K562 (cell line): ENCODE measurements around the gene SRCAP.

Experiments used
- CBFA2T3 ChIP-seq: fragments of 450-650 bp; IDR thresholded peaks from 2 replicates; pipeline ENCODE4 v1.6.1; 2017
- MAFK ChIP-seq: IDR thresholded peaks from 2 replicates; pipeline ENCODE4 v1.6.1; 2011; ENCODE audit warnings: low read length, improper control_type of control experiment
- NR2F6 ChIP-seq: fragments of 450-650 bp; formaldehyde crosslinking; IDR thresholded peaks from 2 replicates; pipeline ENCODE4 v1.4.0; 2020; ENCODE audit warnings: mild to moderate bottlenecking
- SMARCA5 ChIP-seq: fragments of 450-650 bp; IDR thresholded peaks from 2 replicates; pipeline ENCODE4 v1.6.1; 2016
- ZBTB7A ChIP-seq: IDR thresholded peaks from 2 replicates; pipeline ENCODE4 v1.6.1; 2011; ENCODE audit warnings: low read depth, mild to moderate bottlenecking, low read length, moderate library complexity, borderline replicate concordance; ENCODE audit not compliant: control insufficient read depth
- ZNF217 ChIP-seq: sonication (generic); formaldehyde crosslinking; IDR thresholded peaks from 2 replicates; pipeline ENCODE4 v1.8.0; 2022; ENCODE audit warnings: mild to moderate bottlenecking, missing genetic modification reagents
- ZNF584 ChIP-seq: fragments of 200-800 bp; sonication (Bioruptor generic); IDR thresholded peaks from 2 replicates; pipeline ENCODE4 v1.6.1; 2016; ENCODE audit warnings: low read depth, mild to moderate bottlenecking, missing genetic modification characterization, missing compliant biosample characterization
- TF ChIP-seq, protein P1 (sequence below), 2 experiments: fragments of 450-650 bp; formaldehyde crosslinking in 1 of 2; IDR thresholded peaks; 2 replicates each; pipeline versions ENCODE4 v1.4.0 to v1.6.1; 2014 to 2020; ENCODE audit warnings: mild to moderate bottlenecking in 2 of 2, borderline replicate concordance in 1 of 2, low read depth in 1 of 2

DNA sequence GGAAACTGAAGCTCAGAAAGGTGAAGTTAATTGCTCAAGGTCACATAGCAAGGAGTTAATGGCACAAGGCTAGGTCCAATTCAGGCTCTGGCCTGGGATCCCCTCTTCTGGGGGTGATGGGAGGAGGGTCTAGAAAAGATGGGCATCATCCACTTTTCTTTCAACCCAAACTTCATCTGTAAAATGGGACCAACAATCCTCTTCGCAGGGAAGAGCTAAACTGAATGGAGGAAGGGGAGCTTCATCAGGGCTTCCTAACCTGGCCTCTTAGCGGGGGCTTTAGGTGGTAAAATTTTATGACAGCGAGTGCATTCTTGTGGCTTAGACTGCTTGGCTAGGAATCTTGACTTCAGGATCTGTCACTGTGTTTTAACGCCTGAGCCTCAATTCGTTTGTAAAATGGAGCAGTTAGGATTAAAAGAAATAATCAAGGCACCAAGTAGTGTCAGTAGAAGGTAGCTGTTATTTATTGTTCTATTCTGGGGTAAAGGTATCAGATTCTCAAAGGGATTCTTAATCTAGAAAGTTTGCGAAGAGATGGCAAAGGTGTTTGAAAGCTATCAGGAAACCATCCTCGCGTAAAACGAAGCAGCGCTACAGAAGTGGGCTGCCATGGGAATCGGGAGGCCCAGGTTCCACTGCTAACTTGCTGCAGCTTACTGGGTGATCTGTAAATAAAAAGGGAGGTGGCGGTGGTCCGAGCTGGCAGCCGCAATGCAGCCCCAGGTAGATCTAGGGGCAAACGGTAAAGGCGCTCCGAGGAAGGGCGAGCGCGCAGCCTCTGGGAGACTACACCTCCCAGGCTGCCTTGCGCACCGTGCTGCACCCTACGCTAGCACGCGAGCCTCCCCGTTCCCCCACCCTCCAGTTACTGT, 1.5 kb upstream of the SRCAP start:
- TF ChIP-seq ZNF217 (CRISPR knock-in tag) = no peak
- TF ChIP-seq ZNF584 (CRISPR knock-in tag) = no peak
- TF ChIP-seq NR2F6 (CRISPR knock-in tag) = no peak
- no peak for TF ChIP-seq ZBTB7A
- no peak for TF ChIP-seq SMARCA5
- TF ChIP-seq, protein P1, sequence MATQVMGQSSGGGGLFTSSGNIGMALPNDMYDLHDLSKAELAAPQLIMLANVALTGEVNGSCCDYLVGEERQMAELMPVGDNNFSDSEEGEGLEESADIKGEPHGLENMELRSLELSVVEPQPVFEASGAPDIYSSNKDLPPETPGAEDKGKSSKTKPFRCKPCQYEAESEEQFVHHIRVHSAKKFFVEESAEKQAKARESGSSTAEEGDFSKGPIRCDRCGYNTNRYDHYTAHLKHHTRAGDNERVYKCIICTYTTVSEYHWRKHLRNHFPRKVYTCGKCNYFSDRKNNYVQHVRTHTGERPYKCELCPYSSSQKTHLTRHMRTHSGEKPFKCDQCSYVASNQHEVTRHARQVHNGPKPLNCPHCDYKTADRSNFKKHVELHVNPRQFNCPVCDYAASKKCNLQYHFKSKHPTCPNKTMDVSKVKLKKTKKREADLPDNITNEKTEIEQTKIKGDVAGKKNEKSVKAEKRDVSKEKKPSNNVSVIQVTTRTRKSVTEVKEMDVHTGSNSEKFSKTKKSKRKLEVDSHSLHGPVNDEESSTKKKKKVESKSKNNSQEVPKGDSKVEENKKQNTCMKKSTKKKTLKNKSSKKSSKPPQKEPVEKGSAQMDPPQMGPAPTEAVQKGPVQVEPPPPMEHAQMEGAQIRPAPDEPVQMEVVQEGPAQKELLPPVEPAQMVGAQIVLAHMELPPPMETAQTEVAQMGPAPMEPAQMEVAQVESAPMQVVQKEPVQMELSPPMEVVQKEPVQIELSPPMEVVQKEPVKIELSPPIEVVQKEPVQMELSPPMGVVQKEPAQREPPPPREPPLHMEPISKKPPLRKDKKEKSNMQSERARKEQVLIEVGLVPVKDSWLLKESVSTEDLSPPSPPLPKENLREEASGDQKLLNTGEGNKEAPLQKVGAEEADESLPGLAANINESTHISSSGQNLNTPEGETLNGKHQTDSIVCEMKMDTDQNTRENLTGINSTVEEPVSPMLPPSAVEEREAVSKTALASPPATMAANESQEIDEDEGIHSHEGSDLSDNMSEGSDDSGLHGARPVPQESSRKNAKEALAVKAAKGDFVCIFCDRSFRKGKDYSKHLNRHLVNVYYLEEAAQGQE (IDR thresholded peaks at IDR 0.05; ENCODE audit: borderline replicate concordance) = no peak
- TF ChIP-seq, protein P1 (CRISPR knock-in tag; IDR thresholded peaks at IDR 0.05; ENCODE audit: low read depth) = no peak
- TF ChIP-seq MAFK = no peak
- TF ChIP-seq CBFA2T3 = no peak
